HFF-Myc (cell line): Measurements from ENCODE around the gene PGBD5.

Experiments
- DNase-seq: peaks from one replicate; pipeline ENCODE4 v3.0.0-alpha.2; 2011; ENCODE audit warnings: low read depth; ENCODE audit errors: extremely low read depth
- H3K4me3 ChIP-seq: replicated peaks from 2 replicates; pipeline ENCODE4 v1.5.1; 2011; ENCODE audit warnings: low read depth, mild to moderate bottlenecking, control low read depth, low read length
- CTCF ChIP-seq: IDR thresholded peaks from 2 replicates; pipeline ENCODE4 v1.5.1; 2012; ENCODE audit warnings: mild to moderate bottlenecking, low read depth, low read length, control low read depth; ENCODE audit errors: missing control alignments

PGBD5 gene

GRCh38 chr1:230386637-230387262 is 39.4 kb downstream of the PGBD5 start:
- no peak for DNase-seq
- no peak for TF ChIP-seq CTCF
- H3K4me3 ChIP-seq: no peak overlapping the region

GRCh38 chr1:230385930-230386329 is 40.2 kb downstream of the PGBD5 start:
- H3K4me3 ChIP-seq: no peak overlapping the region
- no peak for DNase-seq
- no peak for TF ChIP-seq CTCF

GRCh38 chr1:230385158-230385450 is 41.0 kb downstream of the PGBD5 start:
- no peak for TF ChIP-seq CTCF
- no peak for DNase-seq
- no peak overlapping the region for H3K4me3 ChIP-seq

- H3K4me3 ChIP-seq: no peak overlapping the region
- no peak for DNase-seq
- no peak for TF ChIP-seq CTCF
Observed at GRCh38 chr1:230384380-230385157, 41.6 kb downstream of the PGBD5 start.

- no peak for TF ChIP-seq CTCF
- H3K4me3 ChIP-seq: no peak overlapping the region
- no peak for DNase-seq
Observed at GRCh38 chr1:230383425-230383824, 42.7 kb downstream of the PGBD5 start.

GRCh38 chr1:230382001-230382491 is 44.1 kb downstream of the PGBD5 start:
- TF ChIP-seq CTCF: no peak
- no peak overlapping the region for H3K4me3 ChIP-seq
- DNase-seq: no peak

GRCh38 chr1:230381585-230381984 is 44.5 kb downstream of the PGBD5 start:
- TF ChIP-seq CTCF: no peak
- H3K4me3 ChIP-seq: no peak overlapping the region
- no peak for DNase-seq
